ENCODE measurements around the gene KIF3B. TPM values are rescaled to one million over a fixed set of nuclear protein-coding genes. Genes with fewer than 3 reads are reported as not detected.

The KIF3B gene
- total and polyA plus RNA-seq, 2 of the 13 experiments (the other 11 are each of a cell fraction or from before 2014, with no cell fraction given), result 23.6 to 28.8 TPM

DNA sequence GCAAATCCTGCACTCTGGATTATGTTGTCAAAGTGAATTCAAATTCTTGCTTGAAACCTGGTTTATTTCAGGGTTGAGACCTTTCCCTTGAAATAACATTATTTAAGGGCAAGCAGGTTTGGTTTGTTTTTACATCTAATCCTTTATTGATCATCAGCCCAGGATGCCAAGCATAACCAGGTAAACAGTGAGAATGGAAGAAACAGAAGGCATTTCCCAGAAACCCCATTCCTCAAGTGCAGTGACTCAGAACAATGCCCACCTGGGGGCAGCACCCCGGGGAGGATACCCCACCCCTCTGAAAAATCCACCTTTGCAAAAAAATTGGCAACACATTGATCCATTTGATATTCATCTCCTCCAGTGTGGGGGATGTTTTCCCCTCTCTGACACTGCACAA, 37.2 kb upstream of the KIF3B start (continued):
- 0 out of 2 replicates have a peak, but pooled peaks have one; percentile 11 for TF ChIP-seq RARA (CRISPR knock-in tag; IDR thresholded peaks at IDR 0.05)
- TF ChIP-seq ZNF510 (CRISPR knock-in tag; IDR thresholded peaks at IDR 0.05; ENCODE audit: low read depth), result no peak
- TF ChIP-seq, protein P1, sequence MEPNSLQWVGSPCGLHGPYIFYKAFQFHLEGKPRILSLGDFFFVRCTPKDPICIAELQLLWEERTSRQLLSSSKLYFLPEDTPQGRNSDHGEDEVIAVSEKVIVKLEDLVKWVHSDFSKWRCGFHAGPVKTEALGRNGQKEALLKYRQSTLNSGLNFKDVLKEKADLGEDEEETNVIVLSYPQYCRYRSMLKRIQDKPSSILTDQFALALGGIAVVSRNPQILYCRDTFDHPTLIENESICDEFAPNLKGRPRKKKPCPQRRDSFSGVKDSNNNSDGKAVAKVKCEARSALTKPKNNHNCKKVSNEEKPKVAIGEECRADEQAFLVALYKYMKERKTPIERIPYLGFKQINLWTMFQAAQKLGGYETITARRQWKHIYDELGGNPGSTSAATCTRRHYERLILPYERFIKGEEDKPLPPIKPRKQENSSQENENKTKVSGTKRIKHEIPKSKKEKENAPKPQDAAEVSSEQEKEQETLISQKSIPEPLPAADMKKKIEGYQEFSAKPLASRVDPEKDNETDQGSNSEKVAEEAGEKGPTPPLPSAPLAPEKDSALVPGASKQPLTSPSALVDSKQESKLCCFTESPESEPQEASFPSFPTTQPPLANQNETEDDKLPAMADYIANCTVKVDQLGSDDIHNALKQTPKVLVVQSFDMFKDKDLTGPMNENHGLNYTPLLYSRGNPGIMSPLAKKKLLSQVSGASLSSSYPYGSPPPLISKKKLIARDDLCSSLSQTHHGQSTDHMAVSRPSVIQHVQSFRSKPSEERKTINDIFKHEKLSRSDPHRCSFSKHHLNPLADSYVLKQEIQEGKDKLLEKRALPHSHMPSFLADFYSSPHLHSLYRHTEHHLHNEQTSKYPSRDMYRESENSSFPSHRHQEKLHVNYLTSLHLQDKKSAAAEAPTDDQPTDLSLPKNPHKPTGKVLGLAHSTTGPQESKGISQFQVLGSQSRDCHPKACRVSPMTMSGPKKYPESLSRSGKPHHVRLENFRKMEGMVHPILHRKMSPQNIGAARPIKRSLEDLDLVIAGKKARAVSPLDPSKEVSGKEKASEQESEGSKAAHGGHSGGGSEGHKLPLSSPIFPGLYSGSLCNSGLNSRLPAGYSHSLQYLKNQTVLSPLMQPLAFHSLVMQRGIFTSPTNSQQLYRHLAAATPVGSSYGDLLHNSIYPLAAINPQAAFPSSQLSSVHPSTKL (CRISPR knock-in tag; IDR thresholded peaks at IDR 0.05), result 0 out of 2 replicates have a peak, but pooled peaks have one; percentile 10
- TF ChIP-seq KLF6 (CRISPR knock-in tag; IDR thresholded peaks at IDR 0.05), result 0 out of 2 replicates have a peak, but pooled peaks have one; percentile 39
- no peak for TF ChIP-seq JARID2 (CRISPR knock-in tag; IDR thresholded peaks at IDR 0.05; ENCODE audit: insufficient replicate concordance)
- TF ChIP-seq RXRB (CRISPR knock-in tag; IDR thresholded peaks at IDR 0.05; ENCODE audit: borderline replicate concordance), result 0 out of 2 replicates have a peak, but pooled peaks have one; percentile 25
- TF ChIP-seq ZNF709 (CRISPR knock-in tag; IDR thresholded peaks at IDR 0.05), result no peak
- TF ChIP-seq ZNF33B (CRISPR knock-in tag; IDR thresholded peaks at IDR 0.05), result no peak

DNA sequence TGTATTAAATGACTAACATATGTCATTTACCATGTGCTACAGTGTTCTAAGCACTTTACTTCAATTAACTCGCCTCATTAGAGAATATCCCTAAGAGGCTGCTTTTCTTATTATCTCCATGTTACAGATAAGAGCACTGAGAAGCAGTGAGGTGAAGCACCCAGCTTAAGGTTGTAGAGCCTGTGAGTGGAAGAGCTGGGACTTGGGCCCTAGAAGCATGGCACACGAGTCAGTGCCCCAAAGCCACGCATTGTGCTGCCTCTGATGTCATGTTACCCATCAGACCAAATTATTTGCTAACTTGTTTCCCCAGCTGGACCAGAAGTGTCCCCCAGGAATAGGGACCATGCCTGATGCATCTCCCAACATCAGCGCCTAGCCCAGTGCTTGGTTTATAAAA, 35.6 kb upstream of the KIF3B start:
- FAIRE-seq (no peak), DNase-seq (ENCODE audit: low spot score) (no peak), ATAC-seq (no peak)
- Histone ChIP-seq H3K36me3 (replicated peaks in 1 of 2; ENCODE audit: control insufficient read depth in 1 of 2, insufficient read depth in 2 of 2, low read length in 2 of 2) (no peaks in the 10 kb centered on the region; a peak in 1 of 5 replicates), H3K9me3 (ENCODE audit: low read length) (no peaks in the 10 kb centered on the region), H2AFZ (ENCODE audit: low read length) (no peak overlapping the region), H3K27ac (ENCODE audit: extremely low read length, insufficient read depth, low read length) (no peak overlapping the region), H4K20me1 (ENCODE audit: insufficient read depth, low read length) (no peaks in the 10 kb centered on the region), H3K79me2 (ENCODE audit: insufficient read depth, low read length) (no peaks in the 10 kb centered on the region), H3K4me2 (ENCODE audit: low read depth, low read length) (no peak overlapping the region), H3K4me1 (ENCODE audit: insufficient read depth, low read length) (peaks cover 44% of the 10 kb centered on the region), H3K4me3 (replicated peaks in 1 of 3; ENCODE audit: insufficient read depth in 1 of 3, low read depth in 2 of 3, low read length in 3 of 3) (no peak overlapping the region), H3K27me3 (ENCODE audit: control insufficient read depth in 1 of 2, insufficient read depth in 2 of 2, low read length in 2 of 2) (no peaks in the 10 kb centered on the region), H3K9ac (ENCODE audit: insufficient read depth, low read depth, low read length) (no peak overlapping the region)
- 66% methylated on average over 4 of the region's 4 CpGs for WGBS (ENCODE audit: low lambda C conversion rate)
- in situ Hi-C loops (cut with HindIII; ENCODE audit: extremely low pct_ligation_motif_present, low pct_unique_long_range_greater_than_20kb), result no loop called here
- no TSS peak for BruUV-seq (replicated peaks)
- CTCF ChIA-PET (ENCODE audit: low intra/inter-chr PET ratio, low total read pairs), result no interaction called here
- intact Hi-C loops (cut with micrococcal nuclease; ENCODE audit: unreplicated experiment), result loop anchor here (5.0 kb wide), 1 partner anchor 45 kb away; no protein-coding TSS in a partner anchor
- POLR2A ChIA-PET, result interaction anchor here (0.8 kb wide), 1 partner anchor 48 kb away, joined by 3 read pairs; no protein-coding TSS in a partner anchor
- TF ChIP-seq BRCA1 (CRISPR knock-in tag; IDR thresholded peaks at IDR 0.05) (no peak), MTA1 (CRISPR knock-in tag; IDR thresholded peaks at IDR 0.05; ENCODE audit: borderline replicate concordance) (0 out of 2 replicates have a peak, but pooled peaks have one; percentile 32)
- TF ChIP-seq, protein P2, sequence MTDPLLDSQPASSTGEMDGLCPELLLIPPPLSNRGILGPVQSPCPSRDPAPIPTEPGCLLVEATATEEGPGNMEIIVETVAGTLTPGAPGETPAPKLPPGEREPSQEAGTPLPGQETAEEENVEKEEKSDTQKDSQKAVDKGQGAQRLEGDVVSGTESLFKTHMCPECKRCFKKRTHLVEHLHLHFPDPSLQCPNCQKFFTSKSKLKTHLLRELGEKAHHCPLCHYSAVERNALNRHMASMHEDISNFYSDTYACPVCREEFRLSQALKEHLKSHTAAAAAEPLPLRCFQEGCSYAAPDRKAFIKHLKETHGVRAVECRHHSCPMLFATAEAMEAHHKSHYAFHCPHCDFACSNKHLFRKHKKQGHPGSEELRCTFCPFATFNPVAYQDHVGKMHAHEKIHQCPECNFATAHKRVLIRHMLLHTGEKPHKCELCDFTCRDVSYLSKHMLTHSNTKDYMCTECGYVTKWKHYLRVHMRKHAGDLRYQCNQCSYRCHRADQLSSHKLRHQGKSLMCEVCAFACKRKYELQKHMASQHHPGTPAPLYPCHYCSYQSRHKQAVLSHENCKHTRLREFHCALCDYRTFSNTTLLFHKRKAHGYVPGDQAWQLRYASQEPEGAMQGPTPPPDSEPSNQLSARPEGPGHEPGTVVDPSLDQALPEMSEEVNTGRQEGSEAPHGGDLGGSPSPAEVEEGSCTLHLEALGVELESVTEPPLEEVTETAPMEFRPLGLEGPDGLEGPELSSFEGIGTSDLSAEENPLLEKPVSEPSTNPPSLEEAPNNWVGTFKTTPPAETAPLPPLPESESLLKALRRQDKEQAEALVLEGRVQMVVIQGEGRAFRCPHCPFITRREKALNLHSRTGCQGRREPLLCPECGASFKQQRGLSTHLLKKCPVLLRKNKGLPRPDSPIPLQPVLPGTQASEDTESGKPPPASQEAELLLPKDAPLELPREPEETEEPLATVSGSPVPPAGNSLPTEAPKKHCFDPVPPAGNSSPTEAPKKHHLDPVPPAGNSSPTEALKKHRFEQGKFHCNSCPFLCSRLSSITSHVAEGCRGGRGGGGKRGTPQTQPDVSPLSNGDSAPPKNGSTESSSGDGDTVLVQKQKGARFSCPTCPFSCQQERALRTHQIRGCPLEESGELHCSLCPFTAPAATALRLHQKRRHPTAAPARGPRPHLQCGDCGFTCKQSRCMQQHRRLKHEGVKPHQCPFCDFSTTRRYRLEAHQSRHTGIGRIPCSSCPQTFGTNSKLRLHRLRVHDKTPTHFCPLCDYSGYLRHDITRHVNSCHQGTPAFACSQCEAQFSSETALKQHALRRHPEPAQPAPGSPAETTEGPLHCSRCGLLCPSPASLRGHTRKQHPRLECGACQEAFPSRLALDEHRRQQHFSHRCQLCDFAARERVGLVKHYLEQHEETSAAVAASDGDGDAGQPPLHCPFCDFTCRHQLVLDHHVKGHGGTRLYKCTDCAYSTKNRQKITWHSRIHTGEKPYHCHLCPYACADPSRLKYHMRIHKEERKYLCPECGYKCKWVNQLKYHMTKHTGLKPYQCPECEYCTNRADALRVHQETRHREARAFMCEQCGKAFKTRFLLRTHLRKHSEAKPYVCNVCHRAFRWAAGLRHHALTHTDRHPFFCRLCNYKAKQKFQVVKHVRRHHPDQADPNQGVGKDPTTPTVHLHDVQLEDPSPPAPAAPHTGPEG (CRISPR knock-in tag; IDR thresholded peaks at IDR 0.05), result no peak
- TF ChIP-seq, protein P3, sequence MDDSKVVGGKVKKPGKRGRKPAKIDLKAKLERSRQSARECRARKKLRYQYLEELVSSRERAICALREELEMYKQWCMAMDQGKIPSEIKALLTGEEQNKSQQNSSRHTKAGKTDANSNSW (CRISPR knock-in tag; IDR thresholded peaks at IDR 0.05; ENCODE audit: borderline replicate concordance), result 0 out of 2 replicates have a peak, but pooled peaks have one; percentile 27
